Right ventricle myocardium superior (tissue), 1 donor: ENCODE measurements around the gene TPRX1. TPM values are rescaled to one million over a fixed set of nuclear protein-coding genes. Genes with fewer than 3 reads are reported as not detected.
"Not testable (repeated sequence)": the region's sequence is repeated elsewhere in the genome, so short reads cannot be mapped to it uniquely, and the experiment has no call there.

ENCODE experiments used
- ATAC-seq: fragments of 200-7000 bp; cut with Tn5 transposase; one replicate; pipeline ENCODE4 v1.9.1; 2020; ENCODE audit warnings: mild to moderate bottlenecking; ENCODE audit not compliant: poor library complexity
- DNase-seq: peaks from one replicate; pipeline ENCODE4 v3.0.0-alpha.2; 2020
- intact Hi-C: fragments of 100-400 bp; cut with DNase I; formaldehyde crosslinking; loops from one replicate; pipeline ENCODE4 v1.11.2; 2022
- long read RNA-seq: library from polyadenylated mRNA; unstranded; transcript quantifications from one replicate; pipeline ENCODE4 v2.0.0, GENCODE V29; 2021
- total RNA-seq: library from RNA; stranded (reverse); fragmentation: NEBNext Ultra II Directional; extraction: Animal tissue kit (Norgen Biotek cat#: 25700); gene quantifications from one replicate; pipeline ENCODE4 v1.2.1, GENCODE V29; 2021
- donor health status: DM: no; HTN: yes; CAD: no; lungs with severe emphysema.

The TPRX1 gene, protein sequence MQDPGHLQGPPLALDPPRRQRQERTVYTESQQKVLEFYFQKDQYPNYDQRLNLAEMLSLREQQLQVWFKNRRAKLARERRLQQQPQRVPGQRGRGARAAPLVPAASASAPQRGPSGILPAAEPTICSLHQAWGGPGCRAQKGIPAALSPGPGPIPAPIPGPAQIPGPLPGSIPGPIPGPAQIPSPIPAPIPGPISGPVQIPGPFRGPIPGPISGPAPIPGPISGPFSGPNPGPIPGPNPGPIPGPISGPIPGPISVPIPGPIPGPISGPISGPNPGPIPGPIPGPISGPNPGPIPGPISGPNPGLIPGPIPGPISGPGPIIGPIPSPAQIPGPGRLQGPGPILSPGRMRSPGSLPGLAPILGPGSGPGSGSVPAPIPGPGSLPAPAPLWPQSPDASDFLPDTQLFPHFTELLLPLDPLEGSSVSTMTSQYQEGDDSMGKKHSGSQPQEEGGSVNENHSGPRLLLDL
- not detected for total RNA-seq
- long read RNA-seq = 0 reads

DNA sequence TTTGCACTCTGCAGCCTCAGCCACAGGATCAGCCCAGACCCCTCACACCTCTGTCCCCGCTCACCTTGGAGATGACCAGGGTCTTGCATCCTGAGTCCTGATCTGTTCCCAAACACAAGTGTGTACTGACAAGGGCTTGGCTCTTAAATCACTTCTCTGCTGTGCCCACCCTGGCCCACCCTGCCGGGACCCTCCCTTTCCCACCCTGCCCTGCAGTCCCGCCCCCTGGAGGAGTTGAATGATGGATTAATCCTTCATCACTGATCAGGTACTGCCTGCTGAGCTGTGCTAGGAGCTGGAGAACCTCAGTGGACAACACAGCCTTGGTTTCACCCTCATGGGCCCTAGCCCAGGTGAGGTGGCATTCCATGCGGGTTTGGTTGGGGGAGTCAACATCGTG, at the start of gene TPRX1:
Gene TPRX1 (minus strand): TSS at position 101 of the 400 bp plus-strand sequence. CDS start 12 bp downstream, at position 89.
- DNase-seq, intact Hi-C loops, ATAC-seq: not testable (repeated sequence)

DNA sequence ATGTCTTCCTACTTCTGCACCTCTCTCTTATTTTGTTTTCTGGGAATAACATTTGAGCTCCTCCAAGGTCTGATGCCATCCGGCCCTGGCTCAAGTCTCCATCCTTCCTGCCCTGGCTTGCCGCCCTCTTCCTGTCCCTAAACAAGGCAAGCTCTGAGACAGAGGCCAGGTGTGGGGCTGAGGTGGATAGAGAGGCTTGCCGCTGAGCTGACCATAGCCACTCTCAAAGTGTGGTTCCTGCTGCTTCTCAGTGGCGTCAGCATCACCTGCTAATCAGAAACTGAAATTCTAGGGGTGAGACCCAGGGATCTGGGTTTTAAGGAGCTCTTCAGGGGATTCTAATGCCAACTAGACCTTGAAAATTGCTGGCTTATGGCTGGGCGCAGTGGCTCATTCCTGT, 48.7 kb upstream of the TPRX1 start:
- intact Hi-C loops = no loop called here
- no peak for DNase-seq
- no peak for ATAC-seq

DNA sequence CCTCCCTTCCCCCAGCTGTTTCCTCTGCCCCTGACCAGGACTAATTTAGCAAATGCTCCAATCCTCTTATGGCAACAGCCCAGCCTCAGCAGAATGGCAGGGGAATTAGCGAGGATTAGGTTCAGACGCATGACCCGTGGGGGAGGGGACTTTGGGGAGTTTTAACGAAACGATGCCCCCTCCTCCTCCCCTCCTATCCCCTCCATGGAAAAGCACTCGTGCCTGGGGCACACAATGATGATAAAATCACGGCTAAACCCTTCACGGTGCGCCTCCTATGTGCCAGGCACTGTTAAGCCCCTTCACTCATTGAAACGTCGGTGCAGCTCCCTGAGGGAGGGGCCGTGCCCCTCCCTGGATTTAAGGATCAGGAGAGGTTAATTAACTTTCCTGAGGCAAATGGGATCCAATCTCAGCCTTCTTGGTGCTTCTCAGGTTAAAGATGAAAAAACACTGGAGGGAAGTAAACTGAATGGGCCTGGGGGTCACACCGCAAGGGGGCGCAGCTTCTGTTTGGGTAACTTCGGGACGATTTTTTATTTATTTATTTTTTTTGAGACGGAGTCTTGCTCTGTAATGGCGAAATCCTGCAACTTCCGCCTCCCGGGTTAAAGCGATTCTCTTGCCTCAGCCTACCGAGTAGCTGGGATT, 44.6 kb upstream of the TPRX1 start:
- intact Hi-C loops = no loop called here
- no peak for DNase-seq
- ATAC-seq = no peak

DNA sequence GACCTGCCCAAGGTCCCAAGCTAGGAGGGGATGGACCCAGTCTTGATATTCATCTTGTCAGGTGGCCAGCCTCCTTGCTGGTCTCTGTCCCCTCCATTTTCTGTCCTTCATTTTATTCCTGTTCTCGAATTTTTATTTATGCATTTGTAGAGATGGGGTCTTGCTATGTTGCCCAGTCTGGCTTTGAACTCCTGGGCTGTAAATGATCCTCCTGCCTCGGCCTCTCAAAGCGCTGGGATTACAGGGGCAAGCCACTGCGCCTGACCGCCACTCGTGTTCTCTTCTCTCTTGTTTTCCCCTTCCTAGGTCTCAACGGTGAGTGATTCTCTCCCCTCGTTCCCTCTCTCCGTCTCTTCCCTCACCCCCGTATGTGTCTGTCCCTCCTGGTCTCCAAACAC, 44.1 kb upstream of the TPRX1 start:
- intact Hi-C loops = no loop called here
- DNase-seq = no peak
- no peak for ATAC-seq

GRCh38 chr19:47842941-47843340, 38.6 kb upstream of the TPRX1 start:
- intact Hi-C loops = no loop called here
- DNase-seq (no peak), ATAC-seq (no peak)

DNA sequence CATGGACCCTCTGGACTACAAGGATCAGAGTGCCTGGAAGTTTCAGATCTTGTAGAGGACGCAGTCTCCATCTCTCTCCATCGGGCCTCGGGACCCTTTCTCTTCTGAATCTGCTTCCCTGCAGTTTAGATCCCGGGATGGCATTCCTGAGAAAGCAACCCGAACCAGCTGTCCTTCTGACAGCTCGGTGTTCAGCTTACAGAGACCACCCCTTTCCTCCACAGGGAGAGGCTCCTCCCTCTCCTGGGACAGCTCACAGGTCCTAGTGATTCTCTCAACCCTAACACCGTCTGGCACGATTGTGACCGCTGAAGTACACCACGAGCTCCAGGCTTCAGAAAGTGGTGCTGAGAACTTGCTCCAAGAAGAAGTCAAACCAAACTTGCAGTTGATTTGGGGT, 35.6 kb upstream of the TPRX1 start:
- intact Hi-C loops = no loop called here
- DNase-seq (no peak), ATAC-seq (no peak)

DNA sequence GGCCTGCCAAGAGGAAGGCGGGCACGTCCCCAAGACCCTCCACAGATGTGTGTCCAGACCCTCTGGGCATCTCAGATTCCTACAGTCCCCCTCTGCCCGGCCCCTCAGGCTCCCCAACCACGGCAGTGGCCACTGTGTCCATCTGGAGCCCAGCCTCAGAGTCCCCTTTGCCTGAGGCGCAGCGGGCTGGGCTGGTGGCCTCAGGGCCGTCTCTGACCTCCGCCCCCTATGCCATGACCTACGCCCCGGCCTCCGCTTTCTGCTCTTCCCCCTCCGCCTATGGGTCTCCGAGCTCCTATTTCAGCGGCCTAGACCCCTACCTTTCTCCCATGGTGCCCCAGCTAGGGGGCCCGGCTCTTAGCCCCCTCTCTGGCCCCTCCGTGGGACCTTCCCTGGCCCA, 35.1 kb upstream of the TPRX1 start:
- ATAC-seq = no peak
- DNase-seq = no peak
- intact Hi-C loops = no loop called here

GRCh38 chr19:47836038-47836437, 31.7 kb upstream of the TPRX1 start:
- ATAC-seq (no peak), DNase-seq (no peak)

DNA sequence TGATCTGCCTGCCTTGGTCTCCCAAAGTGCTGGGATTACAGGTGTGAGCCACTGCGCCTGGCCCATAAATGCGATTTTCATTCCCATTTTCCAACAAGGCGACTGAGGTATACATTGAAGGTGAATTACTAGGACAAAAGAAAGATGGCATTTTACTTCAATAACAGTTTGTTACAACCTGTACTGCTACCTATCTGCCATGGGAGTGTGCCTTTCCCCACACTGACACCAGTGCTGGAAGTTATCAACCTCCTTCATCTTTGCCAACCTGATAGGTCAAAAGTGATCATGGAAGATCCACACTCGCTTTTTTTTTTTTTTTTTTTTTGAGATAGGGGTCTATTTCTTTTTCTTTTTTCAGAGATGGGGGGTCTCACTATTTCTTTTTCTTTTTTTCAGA, 28.4 kb upstream of the TPRX1 start:
- intact Hi-C loops = no loop called here
- DNase-seq = no peak
- ATAC-seq = no peak

More at GRCh38 chr19:47836038-47836437, 31.7 kb upstream of the TPRX1 start:
- intact Hi-C loops = no loop called here

DNA sequence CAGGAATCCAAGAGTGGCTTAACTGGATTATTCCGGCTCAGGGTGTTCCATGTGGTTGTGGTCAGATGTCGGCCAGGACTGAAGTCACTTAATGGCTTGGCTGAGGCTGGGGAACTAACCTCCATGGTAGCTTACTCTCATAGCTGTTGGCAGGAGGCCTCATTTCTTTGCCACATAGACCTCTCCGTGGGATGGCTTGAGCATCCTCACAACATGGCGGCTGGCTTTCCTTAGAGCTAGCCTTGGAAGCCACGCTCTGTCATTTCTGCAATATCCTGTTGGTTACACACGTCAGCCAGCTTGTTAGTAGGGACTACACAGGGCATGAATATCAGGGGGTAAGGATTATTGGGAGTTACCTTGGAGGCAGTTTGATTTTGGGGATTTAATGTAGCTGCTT, 22.4 kb upstream of the TPRX1 start:
- intact Hi-C loops = no loop called here
- no peak for ATAC-seq

DNA sequence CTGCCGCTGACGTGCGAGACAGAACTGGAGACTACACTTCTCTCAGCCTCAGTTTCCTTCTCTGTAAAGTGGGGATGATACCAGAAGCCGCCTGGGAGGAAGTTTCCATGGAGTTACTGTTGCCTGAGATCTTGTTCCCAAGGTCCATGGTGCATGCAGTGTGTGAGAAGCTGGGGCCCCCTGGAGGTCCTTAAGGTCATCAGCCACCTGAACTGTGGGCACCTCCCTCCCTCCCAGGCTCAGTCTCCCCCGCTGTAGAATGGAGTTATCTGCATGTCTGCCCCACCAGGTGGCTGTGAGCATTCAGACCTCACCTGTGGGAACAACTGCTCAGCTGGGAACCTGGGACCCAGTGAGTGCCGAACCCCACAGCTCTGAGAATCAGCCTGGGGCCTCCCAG, 20.0 kb upstream of the TPRX1 start:
- ATAC-seq (no peak), DNase-seq (no peak)
- intact Hi-C loops = no loop called here

More for the DNA sequence above, 22.4 kb upstream of the TPRX1 start:
- DNase-seq = no peak

- no peak for DNase-seq
- intact Hi-C loops = no loop called here
- no peak for ATAC-seq
These were observed 17.2 kb upstream of the TPRX1 start, which contains the start of gene CRX for GRCh38 chr19:47821460-47822020. TSS of gene CRX (plus strand) at chr19:47821937. CDS start at chr19:47834444, 12,507 bp downstream.

DNA sequence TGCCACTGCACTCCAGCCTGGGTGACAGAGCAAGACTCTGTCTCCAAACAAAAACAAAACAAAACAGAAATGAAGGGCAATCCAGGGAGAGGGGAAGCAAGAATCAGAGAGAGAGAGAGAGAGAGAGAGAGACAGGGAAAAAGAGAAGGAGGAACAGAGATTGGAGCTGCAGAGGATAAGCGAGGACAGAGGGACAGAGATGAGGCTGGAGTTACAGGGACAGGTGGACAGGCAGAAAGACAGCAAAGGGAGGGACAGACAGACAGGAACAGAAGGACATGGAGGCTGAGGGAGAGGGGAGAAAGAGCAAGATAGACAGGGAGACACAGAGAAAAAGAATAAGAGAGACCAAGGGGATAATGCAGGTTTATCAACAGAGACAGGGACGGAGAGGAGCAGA, 16.1 kb upstream of the TPRX1 start:
- intact Hi-C loops = no loop called here
- no peak for DNase-seq
- ATAC-seq = no peak

- ATAC-seq = no peak
- DNase-seq = no peak
- intact Hi-C loops = no loop called here
These were observed 15.5 kb upstream of the TPRX1 start for GRCh38 chr19:47819858-47820257.

DNA sequence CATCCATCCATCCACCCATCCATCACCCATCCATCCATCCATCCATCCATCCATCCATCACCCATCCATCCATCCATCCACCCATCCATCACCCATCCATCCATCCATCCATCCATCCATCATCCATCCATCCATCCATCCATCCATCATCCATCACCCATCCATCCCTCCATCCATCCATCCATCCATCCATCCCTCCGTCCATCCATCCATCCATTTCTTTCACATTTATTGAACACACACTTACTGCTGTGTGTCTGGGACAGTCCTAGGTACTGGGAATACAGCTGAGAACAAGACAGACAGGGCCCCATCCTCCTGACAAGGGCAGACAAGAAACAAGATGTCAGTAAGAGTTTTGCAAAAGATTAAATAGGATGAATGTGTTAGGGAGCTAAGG, 13.9 kb upstream of the TPRX1 start:
- intact Hi-C loops, DNase-seq, ATAC-seq: not testable (repeated sequence)

GRCh38 chr19:47816270-47816669, 11.9 kb upstream of the TPRX1 start:
- intact Hi-C loops, DNase-seq, ATAC-seq: not testable (repeated sequence)

DNA sequence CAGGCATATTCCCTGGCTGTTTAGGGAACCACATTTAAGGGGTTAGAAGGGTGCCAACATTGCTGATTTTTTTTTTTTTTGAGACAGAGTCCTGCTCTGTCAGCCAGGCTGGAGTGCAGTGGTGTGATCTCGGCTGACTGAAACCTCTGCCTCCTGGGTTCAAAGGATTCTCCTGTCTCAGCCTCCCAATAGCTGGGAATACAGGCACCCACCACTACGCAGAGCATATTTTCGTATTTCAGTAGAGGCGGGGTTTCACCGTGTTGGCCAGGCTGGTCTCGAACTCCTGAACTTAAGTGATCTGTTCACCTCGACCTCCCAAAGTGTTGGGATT, 9.6 kb upstream of the TPRX1 start:
- no peak for DNase-seq
- intact Hi-C loops = no loop called here
- no peak for ATAC-seq

- peak; percentile 72 for ATAC-seq
- DNase-seq = peak; percentile 82
- intact Hi-C loops = no loop called here
These were observed 9.1 kb upstream of the TPRX1 start for GRCh38 chr19:47813304-47813994.

GRCh38 chr19:47806435-47806834, 2.1 kb upstream of the TPRX1 start:
- intact Hi-C loops = no loop called here
- ATAC-seq (no peak), DNase-seq (no peak)
